ENCODE results near the gene C20orf96. TPM values are rescaled to one million over a fixed set of nuclear protein-coding genes. Genes with fewer than 3 reads are reported as not detected.

Gene C20orf96, protein sequence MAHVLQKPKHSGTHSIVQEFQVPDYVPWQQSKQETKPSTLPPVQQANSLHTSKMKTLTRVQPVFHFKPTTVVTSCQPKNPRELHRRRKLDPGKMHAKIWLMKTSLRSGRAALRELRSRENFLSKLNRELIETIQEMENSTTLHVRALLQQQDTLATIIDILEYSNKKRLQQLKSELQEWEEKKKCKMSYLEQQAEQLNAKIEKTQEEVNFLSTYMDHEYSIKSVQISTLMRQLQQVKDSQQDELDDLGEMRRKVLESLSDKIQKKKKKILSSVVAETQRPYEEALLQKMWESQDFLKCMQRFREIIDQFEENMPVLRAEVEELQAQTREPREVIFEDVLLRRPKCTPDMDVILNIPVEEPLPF
- total RNA-seq (2022; extraction: Qiagen RNA extraction; ENCODE audit: low read depth), result 10.3 to 11.9 TPM (median 11.8 TPM) in 5 replicates

DNA sequence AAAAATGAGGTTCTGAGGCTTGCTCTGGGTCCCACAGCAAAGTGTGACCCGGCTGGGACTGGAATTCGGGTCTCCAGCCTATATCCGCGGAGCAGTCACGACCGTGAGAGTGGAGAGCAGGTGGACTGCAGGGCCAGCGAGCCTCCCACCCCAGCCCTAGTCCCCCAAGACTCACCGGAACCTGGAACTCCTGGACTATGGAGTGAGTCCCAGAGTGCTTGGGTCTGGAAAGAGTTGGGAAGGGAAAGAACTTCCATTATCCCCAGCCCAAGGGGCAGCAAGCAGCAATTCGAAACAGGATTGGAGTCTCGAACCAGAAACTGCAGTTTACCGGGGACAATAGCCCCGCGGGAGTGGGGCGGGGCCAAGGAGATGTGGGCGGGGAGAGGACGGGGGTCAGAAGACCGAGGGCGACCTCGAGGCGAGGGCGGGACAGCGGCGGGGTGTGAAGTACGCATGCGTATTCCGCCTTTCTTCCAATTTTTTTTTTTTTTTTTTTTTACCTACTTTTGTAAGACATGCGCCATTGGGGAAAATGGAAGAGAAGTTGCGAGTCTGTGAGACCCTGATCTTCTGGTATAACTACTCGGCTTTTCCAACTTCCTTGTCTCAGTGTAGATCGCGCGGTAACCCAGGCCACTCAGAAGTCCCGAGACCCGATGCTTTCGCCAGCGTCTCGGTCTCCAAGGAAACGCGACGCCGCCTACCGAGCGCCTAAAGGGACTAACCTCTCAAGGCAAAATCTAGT is at the start of gene C20orf96:
C20orf96 (minus strand) TSS at position 667 of the 748 bp plus-strand sequence; CDS start at position 527, 140 bp downstream.

DNA sequence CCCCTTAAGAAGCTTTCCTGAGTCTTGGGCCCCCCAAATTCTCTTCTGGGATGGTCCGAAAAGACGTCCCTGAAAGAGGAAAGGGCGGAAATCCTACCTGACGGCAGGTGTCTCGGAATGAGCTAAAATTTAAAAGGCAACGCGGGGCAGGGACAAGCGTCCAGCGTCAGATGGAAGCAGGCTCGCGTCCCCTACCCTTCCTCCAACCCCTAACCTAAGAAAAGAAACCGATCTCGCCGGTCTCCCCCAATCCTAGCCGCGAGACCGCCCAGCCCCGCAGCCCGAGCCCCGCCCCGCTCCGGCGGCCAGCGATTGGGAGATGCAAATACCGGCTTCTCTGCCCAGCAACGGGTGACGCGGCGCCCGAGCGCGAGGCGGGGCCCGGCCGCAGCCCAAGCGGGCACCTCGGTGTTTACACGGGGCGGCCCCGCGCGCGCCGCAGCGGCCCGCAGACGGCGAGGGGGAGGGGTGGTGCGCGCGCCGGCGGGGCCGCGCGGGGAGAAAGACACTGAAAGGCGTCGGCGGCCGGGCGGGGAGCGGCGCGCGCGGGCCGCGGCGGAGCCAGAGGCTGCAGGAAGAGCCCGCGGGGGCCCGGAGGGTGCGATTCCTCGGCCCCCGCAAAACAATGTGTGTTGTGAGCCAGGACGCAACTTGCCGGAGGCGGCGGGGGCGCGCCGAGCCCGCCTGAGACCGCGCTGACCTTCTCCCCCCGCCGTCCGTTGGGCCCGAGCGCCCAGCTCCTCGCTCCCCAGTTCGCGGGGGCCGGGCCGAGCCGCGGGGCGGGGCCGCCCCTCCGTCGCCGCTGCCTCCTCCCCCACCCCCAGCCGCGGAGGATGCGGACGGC is 34.7 kb upstream of the C20orf96 start, which contains the start of gene SOX12:
SOX12 (plus strand) TSS at position 508 of the 844 bp plus-strand sequence. CDS start 373 bp downstream, outside the sequence.

DNA sequence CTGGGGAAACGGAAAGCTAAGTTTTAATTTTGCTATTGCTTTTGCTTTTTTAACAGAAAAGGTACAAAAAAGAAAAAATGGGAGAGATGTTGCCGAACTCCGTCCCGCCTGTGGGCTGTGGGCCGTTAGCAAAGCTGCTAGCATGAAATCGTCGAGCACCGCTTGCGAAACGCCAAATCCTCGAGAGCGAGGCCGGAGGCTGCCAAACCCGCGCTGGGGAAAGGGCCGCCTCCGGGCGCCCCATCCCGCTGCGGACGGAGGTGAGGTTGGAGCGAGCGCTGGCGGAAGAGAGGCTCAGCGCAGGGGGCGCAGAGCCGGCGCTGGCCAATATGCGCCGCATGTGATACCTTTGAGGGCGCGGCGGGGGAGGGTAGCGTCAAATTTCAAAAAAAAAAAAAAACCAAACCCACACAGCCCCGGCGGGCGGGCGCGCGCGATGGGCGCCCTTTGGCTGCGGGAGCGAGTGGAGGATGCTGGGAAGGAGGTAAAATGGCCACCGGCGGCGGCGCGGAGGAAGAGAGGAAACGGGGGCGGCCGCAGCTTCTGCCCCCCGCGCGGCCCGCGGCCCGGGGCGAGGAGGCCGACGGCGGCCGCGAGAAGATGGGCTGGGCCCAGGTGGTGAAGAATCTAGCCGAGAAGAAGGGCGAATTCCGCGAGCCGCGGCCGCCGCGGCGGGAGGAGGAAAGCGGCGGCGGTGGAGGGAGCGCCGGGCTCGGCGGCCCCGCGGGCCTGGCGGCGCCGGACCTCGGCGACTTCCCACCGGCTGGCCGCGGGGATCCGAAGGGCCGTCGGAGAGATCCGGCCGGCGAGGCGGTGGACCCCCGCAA is 6.8 kb upstream of the C20orf96 start, which contains the start of gene ZCCHC3:
ZCCHC3 (plus strand) TSS at position 473 of the 827 bp plus-strand sequence; CDS start at position 490, 17 bp downstream.

DNA sequence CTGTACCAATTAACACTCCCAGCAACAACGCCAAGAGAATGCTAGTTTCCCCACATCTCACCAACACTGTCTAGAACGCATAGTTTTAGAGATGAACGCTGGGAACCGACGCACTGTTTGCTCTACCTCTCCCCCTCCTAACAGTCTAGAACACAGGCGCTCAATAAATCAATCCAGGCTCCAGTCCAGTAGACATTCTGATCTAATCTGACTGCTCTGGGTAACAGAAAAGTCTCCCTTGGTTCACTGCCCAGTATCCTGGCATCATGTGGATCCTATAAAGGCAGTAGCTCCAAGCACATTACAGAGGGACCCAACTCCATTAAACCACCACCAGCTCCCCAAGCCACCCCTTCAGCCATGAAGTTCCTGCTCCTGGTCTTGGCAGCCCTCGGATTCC is 33.1 kb downstream of the C20orf96 start, which contains the start of gene DEFB132:
DEFB132 (plus strand) TSS at position 306 of the 400 bp plus-strand sequence; CDS start at position 361, 55 bp downstream.

DNA sequence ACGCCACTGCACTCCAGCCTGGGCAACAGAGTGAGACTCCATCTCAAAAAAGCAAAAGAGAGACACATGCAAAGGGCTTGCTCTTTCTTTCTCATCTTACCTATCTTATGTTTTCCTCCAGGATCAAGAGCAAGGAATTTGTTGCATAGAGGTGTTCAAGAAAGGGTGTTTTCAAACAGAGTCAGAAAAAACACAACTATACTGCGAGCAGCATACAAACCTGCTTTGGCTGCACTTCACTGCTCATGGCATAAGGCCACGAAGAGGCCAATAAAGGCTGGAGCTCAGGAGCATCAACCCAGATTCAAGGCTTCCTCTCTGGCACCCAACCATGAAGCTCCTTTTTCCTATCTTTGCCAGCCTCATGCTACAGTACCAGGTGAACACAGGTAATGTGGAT is 63.6 kb downstream of the C20orf96 start, which contains the start of gene DEFB129:
DEFB129 (plus strand) TSS at position 301 of the 400 bp plus-strand sequence; CDS start at position 332, 31 bp downstream.

Other genes with a start within 250 kb of the C20orf96 start
- gene DEFB125, start 203.1 kb downstream of the C20orf96 start, total RNA-seq (2022; extraction: Qiagen RNA extraction; ENCODE audit: low read depth), result not detected in 5 replicates
- gene DEFB126, start 148.2 kb downstream of the C20orf96 start, total RNA-seq (2022; extraction: Qiagen RNA extraction; ENCODE audit: low read depth), result not detected in 5 replicates
- gene DEFB127, start 133.3 kb downstream of the C20orf96 start, total RNA-seq (2022; extraction: Qiagen RNA extraction; ENCODE audit: low read depth), result not detected in 5 replicates
- gene DEFB128, start 101.0 kb downstream of the C20orf96 start, total RNA-seq (2022; extraction: Qiagen RNA extraction; ENCODE audit: low read depth), result not detected in 5 replicates
- gene DEFB129, start 63.5 kb downstream of the C20orf96 start, total RNA-seq (2022; extraction: Qiagen RNA extraction; ENCODE audit: low read depth), result not detected in 5 replicates
- not detected in 5 replicates for gene DEFB132, start 33.0 kb downstream of the C20orf96 start, total RNA-seq (2022; extraction: Qiagen RNA extraction; ENCODE audit: low read depth)
- gene ZCCHC3, start 6.8 kb upstream of the C20orf96 start, total RNA-seq (2022; extraction: Qiagen RNA extraction; ENCODE audit: low read depth), result 17.4 to 22.4 TPM (median 21.7 TPM) in 5 replicates
- 18.8 to 25.4 TPM (median 23.4 TPM) in 5 replicates for gene SOX12, start 34.8 kb upstream of the C20orf96 start, total RNA-seq (2022; extraction: Qiagen RNA extraction; ENCODE audit: low read depth)
- gene NRSN2, start 56.4 kb upstream of the C20orf96 start, total RNA-seq (2022; extraction: Qiagen RNA extraction; ENCODE audit: low read depth), result 48.1 to 63.4 TPM (median 61.6 TPM) in 5 replicates
- gene TRIB3, start 90.0 kb upstream of the C20orf96 start, total RNA-seq (2022; extraction: Qiagen RNA extraction; ENCODE audit: low read depth), result 44.2 to 57.2 TPM (median 55.0 TPM) in 5 replicates
- 107 to 139 TPM (median 134 TPM) in 5 replicates for gene RBCK1, start 117.5 kb upstream of the C20orf96 start, total RNA-seq (2022; extraction: Qiagen RNA extraction; ENCODE audit: low read depth)
- gene TBC1D20, start 171.8 kb upstream of the C20orf96 start, total RNA-seq (2022; extraction: Qiagen RNA extraction; ENCODE audit: low read depth), result 30.3 to 36.7 TPM (median 34.4 TPM) in 5 replicates

Measured in A549 treated with GW870086 at 1 μM for 4 hours (cell line).